HG02840 (cell line): Measurements from ENCODE around the gene THRA.

Experiments used
- ATAC-seq: cut with Tn5 transposase; IDR thresholded peaks from one replicate; pipeline ENCODE4 v1.9.1; 2021; ENCODE audit warnings: mild to moderate bottlenecking, moderate library complexity, moderate number of reproducible peaks; ENCODE audit not compliant: unreplicated experiment, low FRiP score

The THRA gene

DNA sequence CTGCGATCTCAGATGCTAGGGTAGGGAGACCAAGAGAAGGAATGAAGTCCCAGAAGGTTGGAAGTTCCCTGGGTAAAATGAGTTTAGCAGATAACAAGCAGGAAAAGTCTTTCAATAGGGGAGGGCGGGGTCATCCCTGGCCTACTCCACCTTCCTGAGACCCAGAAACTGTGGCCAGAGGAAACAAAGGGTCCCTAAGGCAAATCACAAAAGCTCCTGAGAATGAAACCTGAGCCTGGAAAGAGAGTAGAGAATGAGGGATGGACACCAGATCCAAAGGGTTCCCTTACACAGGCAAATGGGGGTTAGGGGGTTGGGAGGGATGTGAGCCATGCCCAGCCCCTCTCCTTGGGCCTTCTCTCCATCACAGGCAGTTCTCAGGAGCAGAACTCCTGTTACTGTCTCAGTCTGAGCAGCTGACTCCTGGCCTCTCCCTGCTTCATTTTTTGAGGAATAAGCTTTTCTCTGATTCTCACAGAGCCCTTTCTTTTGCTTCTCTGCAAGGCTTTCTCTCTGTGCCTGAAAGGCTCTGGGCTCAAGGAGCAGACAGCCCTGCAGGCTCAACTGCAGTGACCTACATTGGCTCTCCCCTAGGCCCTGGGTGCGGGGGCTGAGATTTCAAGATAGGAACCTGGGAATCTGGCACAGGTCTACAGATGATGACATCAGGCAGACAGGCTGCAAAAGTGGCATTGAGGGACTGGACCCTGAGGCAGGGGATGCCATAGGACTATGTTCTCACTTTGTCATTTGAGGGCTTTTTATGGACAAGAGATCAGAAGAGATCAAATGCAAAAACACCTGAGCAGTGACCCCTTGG is 47.5 kb downstream of the THRA start:
- no peak for ATAC-seq

GRCh38 chr17:40111221-40112128 is 48.7 kb downstream of the THRA start:
- ATAC-seq: no peak

DNA sequence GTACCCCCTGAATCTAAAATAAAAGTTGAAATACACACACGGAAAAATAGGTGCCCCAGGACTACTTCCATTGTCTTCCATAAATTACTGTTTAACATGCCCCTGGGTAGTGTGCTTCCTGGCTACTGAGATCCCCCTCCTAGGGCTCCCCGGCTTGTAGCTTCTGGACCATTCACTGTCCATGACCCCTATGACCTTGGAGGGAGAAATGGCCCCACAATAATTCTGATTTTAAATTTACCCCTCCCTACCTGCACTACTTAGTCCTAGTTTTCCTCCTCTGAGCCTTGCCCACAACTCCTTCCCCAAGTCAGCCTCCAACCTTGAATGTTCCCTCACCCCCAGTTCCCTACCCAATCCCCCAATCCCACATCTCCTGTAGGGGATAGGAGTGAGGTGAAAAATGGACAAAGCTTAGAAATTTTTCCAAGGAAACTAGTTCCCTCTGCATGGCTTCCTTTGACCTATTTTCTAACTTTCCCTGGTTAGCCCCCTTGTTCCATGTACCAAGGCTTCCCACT is 49.5 kb downstream of the THRA start:
- no peak for ATAC-seq

GRCh38 chr17:40112718-40113109 is 49.9 kb downstream of the THRA start:
- no peak for ATAC-seq

- peak; percentile 80 for ATAC-seq
These were observed 50.5 kb downstream of the THRA start for GRCh38 chr17:40113110-40113906.

GRCh38 chr17:40113907-40114245 is 51.1 kb downstream of the THRA start:
- ATAC-seq: no peak

DNA sequence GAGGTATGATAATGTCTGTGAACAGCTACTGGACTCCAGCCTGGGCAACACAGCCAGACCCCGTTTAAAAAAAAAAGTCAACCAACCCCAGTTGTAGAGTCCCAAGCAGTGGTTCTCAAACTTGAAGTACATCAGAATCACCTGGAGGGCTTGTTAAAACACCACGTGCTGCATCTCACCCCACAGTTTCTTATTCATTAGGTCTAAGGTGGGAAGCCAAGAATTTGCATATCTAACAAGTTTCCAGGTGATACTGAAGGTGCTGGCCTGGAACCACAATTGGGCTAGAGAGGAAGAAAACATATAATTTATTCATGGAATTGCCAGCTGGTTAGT is 52.3 kb downstream of the THRA start:
- no peak for ATAC-seq

DNA sequence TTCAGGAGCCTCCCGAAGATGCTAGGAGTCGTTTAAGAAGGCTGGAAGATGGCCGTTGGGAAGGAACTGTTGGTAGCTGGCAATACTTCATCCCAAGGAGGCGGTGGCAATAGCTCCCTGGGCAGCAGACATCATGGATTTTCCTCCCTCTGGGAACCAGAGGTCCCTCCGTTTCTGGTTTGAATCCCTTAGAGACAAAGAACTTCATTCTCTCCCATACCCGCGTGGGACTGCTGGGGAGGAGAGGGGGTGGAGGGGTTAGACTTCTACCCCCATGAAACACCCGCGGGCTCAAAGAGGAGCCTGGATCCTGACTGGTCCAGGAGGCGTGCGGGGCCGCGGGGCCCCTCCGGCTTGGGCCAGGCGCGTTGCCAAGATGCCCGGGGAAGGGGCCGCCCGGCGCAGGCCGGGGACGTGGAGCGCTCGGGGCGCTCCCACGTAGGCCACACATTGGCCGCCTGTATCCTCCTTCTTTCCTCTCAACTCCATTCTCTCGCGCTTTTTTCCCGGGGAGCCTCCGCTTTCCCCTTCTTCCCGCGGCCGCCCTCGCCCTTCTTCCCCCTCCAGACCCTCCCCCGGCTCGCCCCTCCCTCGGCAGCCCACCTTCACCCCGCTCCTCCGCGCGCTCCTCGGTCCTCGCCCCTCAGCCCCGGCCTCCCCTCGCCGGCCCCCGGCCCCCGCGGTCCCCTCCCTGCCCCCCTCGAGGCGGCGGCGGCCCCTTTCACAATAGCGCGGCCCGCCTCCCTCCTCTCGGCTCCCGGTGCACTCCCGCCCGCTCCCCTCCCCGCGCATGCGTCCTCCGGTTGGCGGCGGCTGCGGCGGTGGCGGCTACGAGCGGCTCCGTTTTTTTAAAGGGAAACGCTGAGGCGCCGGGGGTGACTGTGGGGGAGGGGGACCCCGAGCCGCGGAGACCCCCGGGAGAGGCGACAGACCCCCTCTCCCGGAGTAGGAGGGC is 58.7 kb downstream of the THRA start, which contains the start of gene MSL1:
MSL1 (plus strand) TSS at position 791 of the 955 bp plus-strand sequence. CDS start 642 bp downstream, outside the sequence.
- ATAC-seq: peak; percentile 63

DNA sequence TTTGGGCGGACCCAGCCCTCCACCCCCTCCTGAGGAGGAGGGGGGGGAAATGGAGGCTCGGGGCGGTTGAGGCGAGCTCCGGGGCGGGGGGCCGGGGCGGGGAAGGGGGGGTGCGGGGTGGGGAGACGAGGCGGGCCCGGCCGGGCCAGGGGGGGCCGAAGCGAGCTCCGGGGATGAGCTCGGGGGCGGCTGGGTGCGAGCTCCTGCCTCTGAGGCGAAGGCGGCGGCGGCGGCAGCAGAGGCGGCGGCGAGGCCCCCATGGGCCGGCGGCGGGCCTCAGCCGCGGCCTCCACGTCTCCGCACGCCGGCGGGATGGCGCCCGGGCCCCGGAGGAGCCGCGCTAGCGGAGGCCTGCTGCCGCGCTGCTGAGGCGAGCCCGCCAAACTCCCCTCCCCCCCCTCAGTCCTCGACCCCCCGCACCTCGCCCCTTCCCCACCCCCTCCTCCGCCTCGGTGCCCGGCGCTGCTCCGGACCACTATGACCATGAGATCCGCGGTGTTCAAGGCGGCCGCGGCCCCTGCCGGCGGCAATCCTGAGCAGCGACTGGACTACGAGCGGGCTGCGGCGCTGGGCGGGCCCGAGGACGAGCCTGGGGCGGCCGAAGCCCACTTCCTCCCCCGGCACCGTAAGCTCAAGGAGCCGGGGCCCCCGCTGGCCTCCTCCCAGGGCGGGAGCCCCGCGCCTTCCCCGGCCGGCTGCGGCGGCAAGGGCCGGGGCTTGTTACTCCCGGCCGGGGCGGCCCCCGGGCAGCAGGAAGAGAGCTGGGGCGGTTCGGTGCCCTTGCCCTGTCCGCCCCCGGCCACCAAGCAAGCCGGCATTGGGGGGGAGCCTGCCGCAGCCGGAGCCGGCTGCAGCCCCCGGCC is 59.6 kb downstream of the THRA start:
- ATAC-seq: peak; percentile 46

- ATAC-seq: peak; percentile 27
These were observed 60.4 kb downstream of the THRA start for GRCh38 chr17:40122999-40123810.

GRCh38 chr17:40123811-40124114 is 61.0 kb downstream of the THRA start:
- no peak for ATAC-seq

GRCh38 chr17:40124279-40125141 is 61.7 kb downstream of the THRA start:
- ATAC-seq: no peak

GRCh38 chr17:40129498-40129897 is 66.7 kb downstream of the THRA start:
- no peak for ATAC-seq

DNA sequence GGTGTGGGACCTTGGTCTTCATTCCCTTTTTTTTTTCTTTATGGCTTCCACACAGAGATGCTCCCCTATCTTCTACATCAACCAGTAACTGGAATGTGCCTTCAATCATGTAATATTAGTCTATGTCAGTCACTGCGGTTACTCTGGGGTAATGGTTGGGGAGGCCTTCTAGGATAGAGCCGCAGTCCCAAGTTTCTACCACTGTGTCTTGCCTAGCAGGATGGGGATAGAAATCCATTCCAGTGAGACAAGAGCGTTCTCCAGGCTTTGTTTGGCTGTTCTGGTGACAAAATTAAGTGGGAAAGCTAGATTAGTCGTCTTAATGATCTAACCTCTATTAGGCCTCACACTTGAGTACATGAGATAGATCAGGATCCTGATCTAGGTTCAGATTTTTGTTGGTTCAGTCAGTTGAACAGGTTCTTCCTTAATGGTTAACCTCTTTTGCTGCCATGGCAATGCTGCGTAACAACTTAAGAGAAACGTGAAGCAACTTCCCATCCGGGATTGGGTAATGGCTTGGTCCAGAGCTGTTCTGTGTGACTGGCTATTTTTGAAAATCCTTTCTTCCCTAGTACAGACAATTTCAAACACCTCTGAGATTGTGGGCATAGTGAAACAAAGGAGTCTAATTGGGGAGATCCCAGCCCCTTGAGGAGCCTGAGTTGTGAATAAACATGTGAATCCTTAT is 67.7 kb downstream of the THRA start:
- no peak for ATAC-seq

GRCh38 chr17:40134184-40134583 is 71.4 kb downstream of the THRA start:
- no peak for ATAC-seq

DNA sequence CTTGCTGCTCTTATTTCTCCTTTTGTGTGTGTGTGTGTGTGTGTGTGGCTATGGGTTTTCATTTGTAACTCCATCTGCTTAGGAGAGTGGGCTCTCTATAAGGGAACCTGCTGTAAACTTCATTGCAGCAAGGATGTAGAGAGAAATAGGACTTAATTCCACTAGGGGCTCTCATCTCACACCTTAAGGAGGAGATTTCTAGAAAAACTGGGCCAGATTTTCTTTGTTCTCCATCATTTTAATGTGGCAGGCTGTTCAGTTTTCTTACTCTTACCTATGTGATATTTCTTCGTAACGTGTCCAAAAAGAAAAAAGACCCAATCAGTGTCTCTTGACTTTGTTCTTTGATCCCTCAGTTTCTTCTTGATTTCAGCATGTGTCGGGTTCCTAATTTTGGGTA is 73.1 kb downstream of the THRA start:
- ATAC-seq: no peak
